HG02970 (cell line): ENCODE data around the gene DBX1.

ENCODE experiments used
- ATAC-seq: cut with Tn5 transposase; IDR thresholded peaks from one replicate; pipeline ENCODE4 v1.9.1; 2021; ENCODE audit warnings: mild to moderate bottlenecking, moderate library complexity, moderate number of reproducible peaks; ENCODE audit not compliant: unreplicated experiment, low FRiP score

DBX1 gene

DNA sequence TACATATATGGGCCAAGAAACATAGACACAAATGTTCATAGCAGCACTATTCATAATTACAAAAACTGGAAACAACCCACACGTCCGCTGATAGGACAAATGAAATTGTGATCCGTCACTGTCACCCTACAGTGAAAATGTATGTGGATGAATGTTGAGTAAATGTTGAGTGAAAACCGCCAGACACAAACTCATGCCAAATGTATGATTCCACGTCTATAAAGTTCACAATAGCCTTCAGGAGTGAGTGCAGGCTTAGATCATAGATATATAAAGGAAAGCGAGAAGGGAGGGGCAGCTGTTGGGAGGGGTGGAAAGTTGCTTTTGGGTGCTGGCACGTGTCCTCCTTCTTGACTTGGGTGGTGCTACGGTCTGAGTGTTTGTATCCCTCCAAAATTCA lies 33.6 kb downstream of the DBX1 start:
- no peak for ATAC-seq

DNA sequence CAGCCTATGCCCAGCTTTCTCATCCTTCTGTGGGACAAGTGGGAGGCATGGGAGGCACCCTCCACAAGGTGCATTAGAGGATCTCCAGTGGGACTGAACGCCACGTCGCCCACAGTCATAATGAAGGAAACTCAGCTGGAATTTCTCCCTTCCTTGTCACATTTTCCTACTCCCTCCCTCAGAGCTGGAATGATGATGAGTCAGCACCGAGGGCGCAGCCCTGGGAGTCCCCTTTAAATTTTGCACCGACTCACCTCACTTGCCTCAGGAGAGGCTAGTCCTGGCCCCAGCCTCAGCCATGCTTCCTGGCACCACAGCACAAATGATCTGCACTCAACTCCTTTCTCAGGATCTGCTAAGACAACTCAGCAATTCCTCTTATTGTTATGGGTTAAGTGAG lies 34.3 kb downstream of the DBX1 start:
- ATAC-seq, result no peak

DNA sequence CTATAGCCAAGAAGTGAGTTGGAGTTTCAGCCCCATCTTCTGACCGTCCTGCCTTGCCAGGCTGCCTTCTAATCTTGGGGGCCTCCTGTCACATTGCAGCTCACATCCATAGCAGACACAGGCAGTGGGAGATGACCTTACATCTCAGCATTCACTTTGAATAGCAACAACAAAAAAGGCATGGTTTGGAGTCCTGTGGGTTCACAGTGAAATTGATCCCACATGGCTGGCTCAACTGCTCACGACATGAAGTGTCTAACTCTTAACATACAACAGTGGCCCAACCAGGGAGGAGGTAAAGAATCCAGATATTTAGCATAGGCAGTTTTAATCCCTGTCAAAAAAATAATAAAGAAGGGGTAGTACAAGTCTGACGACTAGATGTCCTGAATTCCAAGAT lies 38.1 kb downstream of the DBX1 start:
- ATAC-seq, result no peak

DNA sequence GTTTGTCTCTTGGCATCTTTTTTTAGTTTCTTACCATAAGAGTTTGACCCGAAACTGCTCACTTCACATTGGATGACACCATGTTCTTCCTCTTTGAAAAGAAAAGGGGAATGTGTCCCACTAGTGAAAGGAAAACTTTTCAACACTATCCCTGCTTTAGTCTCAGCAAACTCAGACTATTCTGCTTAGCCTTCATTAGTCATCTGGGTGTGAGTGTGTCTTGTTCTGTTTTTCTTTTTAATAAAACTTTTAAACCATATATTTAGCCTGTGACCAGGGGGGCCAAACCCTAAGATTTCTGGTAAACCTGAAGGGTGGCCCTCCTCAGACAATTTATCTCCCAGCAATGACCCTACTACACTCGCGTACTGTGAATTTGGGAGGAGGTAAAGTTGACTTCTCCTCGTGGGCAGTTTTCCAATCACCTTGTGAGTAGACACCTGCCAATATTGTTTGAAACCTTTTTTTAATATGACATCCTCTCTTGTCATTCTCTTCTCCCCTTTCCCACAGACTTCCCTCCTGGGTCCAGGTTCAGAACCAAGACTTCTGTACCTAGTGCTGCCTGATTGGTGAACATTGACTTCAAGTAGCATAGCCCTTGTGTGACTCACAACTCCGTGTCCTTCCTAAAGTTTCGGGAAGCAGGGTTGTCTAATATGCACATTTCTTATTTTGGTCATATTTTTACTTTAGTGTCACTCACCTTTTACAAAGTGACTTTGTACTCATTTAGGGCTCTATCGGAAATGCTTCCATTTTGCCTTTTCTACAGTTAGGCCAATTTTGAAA lies 39.9 kb downstream of the DBX1 start:
- no peak for ATAC-seq

DNA sequence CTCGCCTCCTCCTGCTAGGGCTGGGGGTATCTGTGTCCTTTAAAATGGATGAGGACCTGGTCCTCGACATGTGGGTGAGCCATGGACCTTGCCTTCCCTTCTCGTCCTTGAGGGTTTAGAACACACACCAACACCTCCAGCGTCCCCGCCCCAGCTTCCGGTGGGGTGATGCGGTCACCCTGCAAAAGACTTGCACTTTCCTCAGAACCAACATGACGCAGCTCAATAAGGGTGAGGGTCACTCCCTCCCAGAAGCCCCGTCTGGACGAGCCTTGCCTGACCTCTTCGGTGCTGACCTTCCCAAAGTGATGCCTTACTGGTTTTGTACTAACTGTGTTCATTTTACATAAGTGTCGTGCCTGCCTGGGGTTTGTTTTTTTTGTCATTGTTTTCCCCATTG lies 41.0 kb downstream of the DBX1 start:
- ATAC-seq, result no peak

DNA sequence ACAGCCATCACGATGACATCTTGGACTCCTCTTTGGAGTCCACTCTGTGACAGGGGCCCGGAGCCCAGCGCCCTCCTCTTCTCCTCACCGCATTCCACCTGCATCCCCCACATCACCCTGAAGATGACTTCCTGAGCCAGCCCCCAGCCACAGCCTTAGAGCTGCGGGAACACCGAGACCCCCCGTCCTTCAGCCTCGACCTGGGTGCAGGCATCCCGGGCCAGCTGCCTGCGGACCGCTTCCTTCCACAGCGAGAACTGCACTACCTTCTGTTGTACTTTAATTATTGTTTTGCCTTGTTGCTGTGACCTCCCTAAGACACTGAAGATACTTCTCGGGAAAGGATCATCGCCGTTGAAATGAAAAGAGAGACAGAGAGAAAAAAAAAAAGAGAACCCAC lies 42.1 kb downstream of the DBX1 start:
- no peak for ATAC-seq

DNA sequence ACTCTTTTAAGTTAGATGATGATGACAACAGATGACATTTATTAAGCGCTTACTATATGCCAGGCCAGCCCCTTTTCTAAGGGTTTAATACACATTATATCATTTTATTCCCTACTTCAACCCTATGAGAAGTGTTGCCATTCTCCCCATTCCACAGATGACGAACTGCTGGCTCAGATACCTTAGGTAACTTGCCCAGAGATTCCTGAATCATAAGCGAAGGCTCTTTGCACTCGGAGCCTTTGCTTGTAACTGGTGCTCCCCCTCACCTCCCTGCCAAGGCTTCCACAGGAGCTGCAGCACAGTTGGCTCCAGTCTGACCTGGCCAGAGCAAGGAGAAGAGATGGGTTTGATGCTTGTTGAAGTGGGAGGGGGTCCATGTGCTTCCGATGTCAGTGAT lies 43.0 kb downstream of the DBX1 start:
- ATAC-seq, result no peak

DNA sequence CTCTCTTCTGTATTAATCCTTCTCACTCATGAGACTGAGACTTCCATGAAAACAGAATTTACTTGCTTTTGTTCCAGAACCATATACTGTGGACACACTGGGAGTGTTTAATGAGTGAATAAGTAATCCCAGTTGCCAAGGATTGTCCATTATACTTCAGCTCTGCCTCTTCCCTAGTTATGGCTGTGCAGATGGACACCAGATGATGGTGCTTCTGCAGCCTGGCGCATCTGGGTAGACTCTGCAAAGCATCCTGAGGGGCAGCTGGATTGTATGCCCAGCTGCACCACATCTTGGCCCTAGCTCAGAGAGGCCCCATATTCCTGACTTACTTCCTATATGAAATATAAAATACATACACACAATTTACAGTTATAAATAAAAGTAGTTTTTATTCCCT lies 43.5 kb downstream of the DBX1 start:
- ATAC-seq, result no peak

DNA sequence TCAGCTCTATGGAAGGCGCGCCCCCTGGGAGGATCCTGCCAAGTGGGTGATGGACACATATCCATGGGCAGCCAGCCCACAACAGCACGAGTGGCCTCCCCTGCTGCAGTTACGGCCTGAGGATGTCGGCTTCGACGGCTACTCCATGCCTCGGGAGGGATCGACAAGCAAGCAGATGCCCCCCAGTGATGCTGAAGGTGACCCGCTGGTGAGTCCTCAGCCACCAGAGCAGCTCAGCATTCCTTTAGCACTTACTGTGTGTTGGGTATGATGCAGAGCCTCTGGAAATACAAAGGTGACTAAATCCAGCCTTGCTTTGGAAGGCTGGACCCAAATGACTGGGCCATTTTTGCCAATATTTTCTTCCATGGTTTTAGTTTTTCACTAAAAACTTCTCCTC lies 45.7 kb downstream of the DBX1 start:
- no peak for ATAC-seq

DNA sequence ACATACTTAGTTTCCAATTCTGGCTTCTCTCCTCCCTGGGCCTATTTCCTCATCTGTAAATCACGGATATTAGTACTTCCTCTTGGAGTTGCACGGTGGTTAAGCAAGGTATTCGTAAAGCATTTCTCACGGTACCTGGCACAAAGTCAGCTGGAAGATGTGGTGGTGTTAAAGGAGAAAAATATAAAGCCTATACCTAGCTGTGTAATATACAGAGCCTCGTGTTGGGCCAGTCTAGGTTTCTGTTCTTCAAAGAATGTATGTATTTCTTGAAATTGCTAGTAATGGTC lies 47.2 kb downstream of the DBX1 start:
- no peak for ATAC-seq

DNA sequence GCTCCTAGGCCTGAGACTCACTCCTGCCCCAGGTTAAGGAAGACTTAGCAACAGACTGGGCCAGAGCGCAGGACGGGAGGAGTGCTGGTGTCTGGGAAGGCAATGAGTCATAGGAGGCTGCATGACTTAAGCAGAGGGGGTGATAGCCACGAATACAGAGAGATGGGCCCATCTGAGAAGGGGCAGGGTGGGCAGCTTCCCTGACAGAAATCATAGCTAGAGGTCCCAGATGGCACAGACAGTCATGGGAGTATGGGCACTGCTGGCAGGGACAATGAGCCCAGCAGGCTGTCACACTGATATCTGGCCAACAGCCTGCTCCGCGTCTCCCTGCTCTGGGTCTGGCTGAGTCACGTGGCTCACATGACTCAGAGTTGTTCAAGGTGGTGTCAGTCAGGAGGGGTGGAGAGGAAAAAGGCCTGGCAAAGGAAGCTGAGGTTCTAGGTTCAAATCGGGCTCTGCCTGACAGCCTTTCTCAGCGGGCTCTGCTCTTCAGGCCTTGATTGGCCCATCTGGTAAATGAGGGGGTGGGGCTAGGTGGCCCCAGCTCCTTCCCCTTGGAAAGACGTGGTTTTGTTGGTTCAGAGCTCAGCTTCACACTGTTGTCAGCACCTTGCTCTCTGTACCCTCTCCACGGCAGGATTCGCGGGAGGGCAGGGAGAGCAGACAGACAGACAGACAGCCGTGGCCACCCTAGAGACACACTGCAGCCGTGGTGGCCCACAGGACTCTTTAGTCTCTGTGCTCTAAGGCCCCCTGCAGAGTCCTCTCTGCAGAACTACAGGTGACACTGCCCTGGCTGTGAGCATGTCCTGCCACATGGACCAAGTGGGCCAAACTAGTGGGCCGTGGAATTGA lies 47.8 kb downstream of the DBX1 start:
- ATAC-seq, result no peak

DNA sequence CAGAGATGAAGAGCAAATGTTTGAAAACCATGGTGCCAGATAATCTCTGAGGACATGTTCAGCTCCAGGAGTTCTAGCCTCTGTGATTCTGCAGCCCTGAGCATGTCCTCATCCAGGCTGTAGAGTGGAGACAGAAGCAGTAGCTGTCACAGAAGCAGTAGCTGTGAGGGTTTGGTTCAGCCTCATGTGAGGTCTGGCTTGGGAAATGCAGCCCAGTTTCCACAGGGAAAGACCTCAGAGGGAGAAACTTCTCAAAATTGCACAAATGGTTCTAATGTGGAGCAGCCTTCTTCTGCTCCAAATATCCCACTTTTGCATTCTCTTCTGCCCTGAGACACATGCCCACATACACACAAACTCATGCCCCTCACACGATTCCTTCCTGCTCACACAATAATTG lies 48.4 kb downstream of the DBX1 start:
- ATAC-seq, result no peak

DNA sequence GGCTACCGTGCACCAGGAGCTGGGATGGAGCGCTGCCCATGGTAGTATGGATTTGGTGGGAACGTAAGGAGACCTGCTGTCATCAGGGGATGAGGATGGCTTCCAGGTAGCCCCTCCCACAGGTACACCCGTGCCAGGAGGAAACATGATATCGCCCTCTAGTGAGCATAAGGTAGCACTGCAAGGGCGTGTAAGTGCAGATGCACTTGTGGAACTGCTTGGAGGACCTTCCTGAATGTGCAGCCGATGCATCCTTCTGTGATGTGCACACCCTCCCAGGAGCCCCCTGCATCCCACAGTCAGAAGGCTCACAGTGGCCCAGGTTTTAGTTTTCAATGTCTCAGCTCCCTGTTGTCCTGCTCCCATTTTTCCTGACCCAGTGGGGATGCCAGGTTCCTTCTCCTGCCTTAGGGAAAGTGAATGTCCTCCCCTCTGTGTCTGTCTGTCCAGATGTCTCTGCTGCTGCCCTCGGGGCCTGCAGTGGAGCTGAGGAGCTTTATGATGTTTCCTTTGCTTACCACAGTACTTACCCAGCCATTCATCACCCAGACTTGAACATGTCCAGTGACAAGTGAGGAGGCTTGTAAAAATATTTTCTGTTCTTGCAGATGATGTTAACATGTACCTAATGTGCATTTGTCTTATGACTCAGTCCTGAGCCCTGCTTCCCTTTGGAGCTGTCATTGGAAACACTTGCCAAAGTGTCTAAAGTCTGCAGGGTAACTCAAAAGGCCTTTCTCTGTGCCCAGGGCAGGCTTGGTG lies 49.2 kb downstream of the DBX1 start:
- ATAC-seq, result no peak

DNA sequence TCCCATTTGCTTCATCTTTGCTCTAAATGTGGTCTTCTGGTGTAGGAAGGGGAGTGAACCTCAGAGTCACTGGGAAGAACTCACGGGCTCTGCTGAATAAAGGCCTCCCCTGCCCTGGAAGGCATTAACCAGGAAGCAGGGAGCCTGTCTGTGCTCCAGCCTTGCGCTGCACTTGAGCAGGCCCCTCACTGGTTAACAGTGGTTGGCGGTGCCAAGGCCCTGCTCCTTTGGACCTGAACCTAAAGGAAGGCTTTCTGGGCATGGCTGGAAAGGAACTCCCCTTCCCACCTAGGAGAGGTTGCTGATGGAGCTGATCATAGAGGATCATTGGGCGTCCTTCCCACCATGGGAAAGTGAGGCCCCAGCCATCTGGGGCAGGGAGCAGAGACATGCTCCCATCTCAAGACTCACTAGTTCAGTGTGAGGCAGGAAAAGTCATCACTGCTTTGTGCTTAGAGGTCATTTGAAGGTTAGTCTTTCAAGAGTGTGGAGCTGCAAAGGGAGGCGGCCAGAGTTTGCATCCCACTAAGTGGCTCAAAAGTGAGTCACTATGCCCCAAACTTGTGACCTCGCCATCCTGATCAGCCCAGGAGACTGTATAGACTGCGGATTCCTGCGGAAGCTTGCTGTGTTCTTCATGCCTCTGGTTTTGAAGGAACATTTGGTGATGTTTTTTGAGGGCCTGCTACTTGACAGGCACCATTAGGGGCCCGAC lies 50.4 kb downstream of the DBX1 start:
- ATAC-seq, result no peak
